ENCODE data around the gene SESN3.
A peak's percentile ranks its signal among the peaks of the same experiment; 100 is the strongest.
"Not testable (repeated sequence)": the region's sequence is repeated elsewhere in the genome, so short reads cannot be mapped to it uniquely, and the experiment has no call there.

Gene SESN3

DNA sequence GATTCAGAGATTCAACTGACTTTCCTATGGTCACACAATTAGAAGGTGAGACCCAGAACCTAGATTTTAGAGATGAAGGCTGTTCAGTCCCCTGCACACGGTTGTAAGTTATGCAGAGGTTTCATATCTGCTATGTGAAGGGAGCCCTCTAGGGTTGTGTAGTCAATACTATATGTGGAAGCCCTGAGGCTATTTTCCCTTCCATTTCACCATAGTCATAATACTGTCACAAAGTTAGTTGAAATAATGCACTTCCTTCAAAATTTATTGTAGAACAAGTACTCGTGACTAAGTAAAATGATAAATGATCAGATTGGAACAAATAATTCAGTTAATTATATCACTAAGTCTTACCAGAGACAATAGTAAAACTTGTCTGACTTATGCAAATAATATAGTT is 92.6 kb downstream of the SESN3 start:
- DNase-seq (ENCODE audit: low read depth): no peak
- no peak overlapping the region for H3K4me3 ChIP-seq (ENCODE audit: low read depth, low read length)

DNA sequence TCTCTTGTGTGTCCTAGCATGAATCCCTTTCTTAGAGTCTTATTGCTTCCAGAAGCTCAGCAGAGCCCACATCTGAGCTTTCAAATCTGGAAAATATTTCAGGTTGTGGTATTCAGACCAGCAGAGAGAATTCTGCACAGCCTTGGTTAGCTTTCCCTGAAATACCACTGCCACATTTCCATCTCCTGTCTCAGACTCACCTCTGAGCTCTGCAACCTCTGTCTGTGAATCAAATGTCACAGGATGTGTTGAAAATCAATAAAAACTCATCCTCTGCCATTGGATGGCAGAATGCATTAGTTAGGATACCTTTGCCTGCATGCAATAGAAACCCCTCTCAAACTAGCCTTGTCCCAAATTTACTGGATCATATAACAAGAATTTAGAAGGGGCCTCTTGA is 93.7 kb downstream of the SESN3 start:
- DNase-seq (ENCODE audit: low read depth): no peak
- H3K4me3 ChIP-seq (ENCODE audit: low read depth, low read length): no peak overlapping the region

DNA sequence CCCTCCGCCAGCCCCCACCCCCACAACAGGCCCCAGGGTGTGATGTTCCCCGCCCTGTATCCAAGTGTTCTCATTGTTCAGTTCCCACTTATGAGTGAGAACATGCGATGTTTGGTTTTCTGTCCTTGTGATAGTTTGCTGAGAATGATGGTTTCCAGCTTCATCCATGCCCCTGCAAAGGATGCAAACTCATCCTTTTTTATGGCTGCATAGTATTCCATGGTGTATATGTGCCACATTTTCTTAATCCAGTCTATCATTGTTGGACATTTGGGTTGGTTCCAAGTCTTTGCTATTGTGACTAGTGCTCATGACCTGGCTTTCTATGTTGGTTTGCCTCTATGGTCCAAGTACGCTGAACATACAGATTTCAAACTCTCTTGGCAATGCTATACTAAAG is 94.3 kb downstream of the SESN3 start:
- not testable (repeated sequence) for DNase-seq (ENCODE audit: low read depth); H3K4me3 ChIP-seq (ENCODE audit: low read depth, low read length)

DNA sequence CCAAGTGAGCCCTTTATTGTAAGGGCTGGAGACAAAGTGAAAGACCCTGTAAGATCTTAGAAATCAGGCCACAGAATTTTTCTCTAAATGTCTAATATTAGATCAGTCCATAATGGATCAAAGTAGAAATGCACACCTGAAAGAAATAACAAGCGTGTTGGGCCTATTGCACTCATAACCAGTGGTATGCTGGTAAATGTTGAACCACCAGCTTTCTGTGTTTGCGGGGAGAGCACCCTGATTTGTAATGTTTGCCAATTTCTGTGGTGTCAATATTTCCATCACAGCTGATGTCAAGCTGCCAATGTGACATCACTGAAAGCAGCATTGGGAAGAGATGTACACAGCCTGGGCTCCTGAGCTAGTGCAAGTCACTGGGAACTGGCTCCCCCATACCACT is 95.1 kb downstream of the SESN3 start:
- DNase-seq (ENCODE audit: low read depth): no peak
- H3K4me3 ChIP-seq (ENCODE audit: low read depth, low read length): no peak overlapping the region

DNA sequence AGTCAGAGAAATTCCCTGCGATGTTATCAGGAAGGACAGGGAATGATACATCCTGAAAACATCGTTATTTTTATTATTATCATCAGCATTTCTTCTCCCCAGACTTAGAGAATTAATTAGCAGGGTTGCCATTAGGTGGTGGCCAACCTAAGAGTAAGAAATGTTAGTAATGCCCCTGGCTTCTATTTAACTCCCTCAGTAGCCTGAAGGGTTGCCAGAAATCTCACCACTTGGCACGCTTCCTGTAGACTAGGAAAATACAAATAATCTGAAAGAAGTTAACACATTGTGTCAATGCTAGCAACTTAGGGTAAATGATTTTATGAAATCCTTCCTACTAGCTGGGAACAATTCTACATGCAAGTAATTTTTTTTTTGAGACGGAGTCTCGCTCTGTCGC is 95.8 kb downstream of the SESN3 start:
- DNase-seq (ENCODE audit: low read depth): no peak
- no peak overlapping the region for H3K4me3 ChIP-seq (ENCODE audit: low read depth, low read length)

DNA sequence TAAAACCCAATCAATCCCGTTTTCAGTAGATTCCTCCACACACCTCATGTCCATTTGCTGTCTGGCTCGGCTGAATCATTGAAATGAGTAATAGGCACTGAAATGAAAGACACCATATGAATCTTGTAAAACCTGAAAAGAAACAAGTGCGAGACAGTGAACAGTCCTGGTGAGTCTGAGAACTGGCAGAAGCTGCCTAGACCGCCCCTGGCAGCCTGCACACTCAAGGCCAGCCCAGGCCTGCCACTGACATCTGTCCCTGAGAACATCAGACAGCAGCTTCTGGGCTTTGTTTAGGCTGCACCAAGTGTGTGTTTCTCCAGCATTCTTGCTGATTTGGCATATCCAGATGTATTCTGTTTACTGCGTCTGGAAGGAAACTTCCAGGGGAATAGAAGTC is 96.5 kb downstream of the SESN3 start:
- H3K4me3 ChIP-seq (ENCODE audit: low read depth, low read length): no peak overlapping the region
- peak; percentile 53 for DNase-seq (ENCODE audit: low read depth)

DNA sequence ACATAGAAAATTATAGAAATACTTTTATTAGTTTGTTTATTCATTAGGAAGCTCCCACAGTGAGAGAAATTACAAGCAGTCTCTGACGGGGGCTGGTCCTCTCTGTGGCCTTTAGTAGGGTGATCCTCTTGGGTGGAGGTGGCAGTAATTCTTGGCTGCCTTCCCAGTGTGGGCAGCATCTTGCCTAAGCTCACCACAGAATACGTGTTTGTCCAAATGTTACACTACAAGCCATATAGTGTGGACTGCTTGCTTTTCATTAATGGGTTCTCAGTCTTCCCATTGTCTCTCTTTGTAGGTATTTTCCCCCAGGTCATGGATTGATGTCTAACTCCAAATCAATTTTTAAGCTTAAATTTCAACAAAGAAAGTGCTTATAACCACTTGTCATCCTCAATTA is 98.0 kb downstream of the SESN3 start:
- no peak overlapping the region for H3K4me3 ChIP-seq (ENCODE audit: low read depth, low read length)
- no peak for DNase-seq (ENCODE audit: low read depth)

DNA sequence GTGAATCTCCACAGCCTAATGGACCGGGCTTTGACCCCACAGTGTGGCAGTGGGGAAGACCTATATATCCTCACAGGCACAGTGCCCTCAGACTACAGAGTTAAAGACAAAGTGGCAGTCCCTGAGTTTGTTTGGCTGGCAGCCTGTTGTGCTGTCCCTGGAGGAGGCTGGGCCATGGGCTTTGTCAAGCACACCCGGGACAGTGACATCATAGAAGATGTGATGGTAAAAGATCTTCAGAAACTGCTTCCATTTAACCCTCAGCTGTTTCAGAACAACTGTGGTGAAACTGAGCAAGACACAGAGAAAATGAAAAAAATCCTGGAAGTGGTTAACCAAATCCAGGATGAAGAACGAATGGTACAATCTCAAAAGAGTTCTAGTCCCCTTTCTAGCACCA is 102.4 kb downstream of the SESN3 start:
- no peak overlapping the region for H3K4me3 ChIP-seq (ENCODE audit: low read depth, low read length)
- DNase-seq (ENCODE audit: low read depth): no peak

DNA sequence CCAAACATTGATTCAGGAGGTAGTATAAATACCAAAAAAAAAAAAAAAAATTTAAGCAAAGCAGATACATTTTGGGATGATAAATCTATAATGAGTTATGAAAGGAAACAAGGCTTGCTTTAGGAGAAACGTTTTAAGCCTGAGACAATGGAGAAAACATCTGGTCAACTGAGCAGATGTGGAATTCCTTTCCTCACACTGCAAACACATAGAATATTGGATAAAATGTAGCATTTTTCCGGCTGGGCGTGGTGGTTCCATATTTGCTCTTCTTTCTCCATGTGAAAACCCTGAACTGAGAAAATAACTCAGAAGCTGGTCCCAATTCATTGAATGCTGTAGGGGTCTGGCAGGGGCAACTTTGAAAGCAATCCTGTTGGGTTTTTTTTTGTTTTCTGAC is 107.4 kb downstream of the SESN3 start:
- no peak overlapping the region for H3K4me3 ChIP-seq (ENCODE audit: low read depth, low read length)
- DNase-seq (ENCODE audit: low read depth): no peak

DNA sequence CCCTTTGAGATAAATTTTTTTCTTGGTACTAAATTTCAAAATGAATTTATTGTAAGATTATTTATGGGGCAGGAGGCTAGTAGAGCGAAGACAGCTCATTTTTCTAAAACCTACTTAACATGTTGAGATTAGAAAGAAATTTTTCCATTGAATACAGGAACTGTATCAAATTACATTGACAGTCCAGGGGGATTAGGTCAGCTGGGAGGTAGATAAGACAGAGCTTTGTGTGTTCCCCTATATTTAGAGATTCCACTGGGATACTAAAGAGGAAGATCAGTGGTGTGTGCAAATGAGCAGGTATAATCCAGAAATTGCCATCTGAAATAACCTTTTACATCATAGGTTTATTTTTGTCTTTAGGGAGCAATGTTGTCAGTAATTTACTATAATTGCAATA is 109.3 kb downstream of the SESN3 start:
- DNase-seq (ENCODE audit: low read depth): no peak
- H3K4me3 ChIP-seq (ENCODE audit: low read depth, low read length): no peak overlapping the region

DNA sequence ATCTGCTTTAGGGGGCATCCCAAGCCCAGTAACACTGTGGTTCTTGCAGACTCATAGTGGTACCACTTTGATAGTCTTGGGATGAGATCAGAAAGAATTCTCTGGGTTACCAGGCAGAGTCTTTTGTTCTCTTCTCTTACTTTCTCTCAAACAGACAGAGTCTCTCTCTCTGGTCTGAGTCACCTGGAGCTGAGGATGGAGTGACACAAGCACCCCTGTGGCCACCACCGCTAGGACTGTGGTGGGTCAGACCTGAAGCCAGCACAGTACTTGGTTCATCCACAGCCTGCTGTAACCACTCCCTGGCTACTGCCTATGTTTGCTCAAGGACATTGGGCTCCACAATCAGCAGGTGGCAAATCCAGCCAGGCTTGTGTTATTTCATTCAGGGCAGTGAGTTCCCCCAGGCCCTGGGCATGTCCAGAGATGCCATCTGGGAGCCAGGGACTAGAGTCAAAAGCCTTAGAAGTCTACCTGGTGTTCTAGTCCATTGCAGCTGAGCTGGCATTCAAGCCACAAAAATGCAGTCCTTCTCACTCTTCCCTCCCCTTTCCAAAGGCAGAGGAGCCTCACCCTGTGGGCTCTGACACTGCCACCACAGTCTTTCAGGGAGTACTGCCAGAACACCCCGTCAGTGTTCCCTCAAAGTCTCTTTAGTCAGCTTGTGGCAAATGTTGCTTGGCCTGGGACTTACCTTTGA is 111.5 kb downstream of the SESN3 start:
- no peak for DNase-seq (ENCODE audit: low read depth)
- no peak overlapping the region for H3K4me3 ChIP-seq (ENCODE audit: low read depth, low read length)

DNA sequence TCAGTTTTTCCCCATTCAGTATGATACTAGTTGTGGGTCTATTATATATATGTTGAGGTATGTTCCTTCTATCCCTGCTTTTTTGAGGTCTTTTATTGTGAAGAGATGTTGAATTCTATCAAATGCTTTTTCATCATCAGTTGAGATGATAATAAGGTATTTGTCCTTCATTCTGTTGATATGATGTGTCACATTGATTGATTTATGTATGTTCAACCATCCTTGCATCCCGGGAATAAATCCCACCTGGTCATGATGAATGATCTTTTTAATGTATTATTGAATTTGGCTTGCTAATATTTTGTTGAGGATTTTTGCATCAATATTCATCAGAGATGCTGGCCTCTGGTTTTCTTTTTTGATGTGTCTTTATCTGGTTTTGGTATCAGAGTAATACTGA is 115.4 kb downstream of the SESN3 start:
- H3K4me3 ChIP-seq (ENCODE audit: low read depth, low read length): no peak overlapping the region
- DNase-seq (ENCODE audit: low read depth): no peak
